HepG2 (cell line): ENCODE data around the gene SFT2D2. TPM values are rescaled to one million over a fixed set of nuclear protein-coding genes. Genes with fewer than 3 reads are reported as not detected.

Experiments
- ARID3A ChIP-seq: IDR thresholded peaks from 2 replicates; pipeline ENCODE4 v1.6.1; 2012; ENCODE audit warnings: low read depth, low read length, improper control_type of control experiment
- DMTF1 ChIP-seq: sonication (generic); formaldehyde crosslinking; IDR thresholded peaks from 2 replicates; pipeline ENCODE4 v1.4.0; 2020; ENCODE audit warnings: mild to moderate bottlenecking, missing genetic modification reagents
- FOSL1 ChIP-seq: sonication (generic); formaldehyde crosslinking; IDR thresholded peaks from 2 replicates; pipeline ENCODE4 v1.9.0; 2021; ENCODE audit warnings: missing genetic modification reagents, borderline replicate concordance
- GATA4 ChIP-seq: sonication (generic); IDR thresholded peaks from 2 replicates; pipeline ENCODE4 v1.6.1; 2016; ENCODE audit warnings: antibody characterized with exemption, low read depth, borderline replicate concordance
- HDAC2 ChIP-seq: sonication (generic); formaldehyde crosslinking; IDR thresholded peaks from 2 replicates; pipeline ENCODE4 v1.4.0; 2020; ENCODE audit warnings: missing genetic modification reagents
- HMGXB4 ChIP-seq, 2 experiments: sonication (generic) in 1 of 2; formaldehyde crosslinking in 1 of 2; IDR thresholded peaks; 2 replicates each; pipeline versions ENCODE4 v1.4.0 to v1.6.1; 2018 to 2020; ENCODE audit warnings: missing genetic modification reagents in 2 of 2, borderline replicate concordance in 1 of 2, low read depth in 1 of 2, mild to moderate bottlenecking in 1 of 2, missing biosample characterization in 1 of 2
- IKZF1 ChIP-seq: fragments of 450-650 bp; IDR thresholded peaks from 2 replicates; pipeline ENCODE4 v1.7.1; 2016
- MBD4 ChIP-seq: IDR thresholded peaks from 2 replicates; pipeline ENCODE4 v1.6.1; 2012; ENCODE audit warnings: low read length, inconsistent platforms, borderline replicate concordance
- MEIS2 ChIP-seq: sonication (generic); formaldehyde crosslinking; IDR thresholded peaks from 2 replicates; pipeline ENCODE4 v1.9.0; 2021; ENCODE audit warnings: mild to moderate bottlenecking, missing genetic modification reagents
- NFYB ChIP-seq: sonication (generic); formaldehyde crosslinking; IDR thresholded peaks from 2 replicates; pipeline ENCODE4 v1.4.0; 2020; ENCODE audit warnings: missing genetic modification reagents
- ONECUT2 ChIP-seq: sonication (generic); formaldehyde crosslinking; IDR thresholded peaks from 2 replicates; pipeline ENCODE4 v1.4.0; 2020; ENCODE audit warnings: missing genetic modification reagents
- PHB2 ChIP-seq: fragments of 450-650 bp; IDR thresholded peaks from 2 replicates; pipeline ENCODE4 v1.6.1; 2018; ENCODE audit not compliant: partially characterized antibody
- PHF5A ChIP-seq: IDR thresholded peaks from one replicate; pipeline ENCODE4 v1.6.1; 2018; ENCODE audit warnings: low read depth, missing genetic modification reagents; ENCODE audit not compliant: unreplicated experiment
- PRDM4 ChIP-seq: sonication (generic); formaldehyde crosslinking; IDR thresholded peaks from 2 replicates; pipeline ENCODE4 v1.9.0; 2021; ENCODE audit warnings: missing genetic modification reagents, borderline replicate concordance
- ZFP1 ChIP-seq: IDR thresholded peaks from 2 replicates; pipeline ENCODE4 v1.6.1; 2016
- ZMYM2 ChIP-seq: sonication (generic); formaldehyde crosslinking; IDR thresholded peaks from 2 replicates; pipeline ENCODE4 v1.8.0; 2022; ENCODE audit warnings: mild to moderate bottlenecking, missing genetic modification reagents
- ZNF18 ChIP-seq: sonication (generic); formaldehyde crosslinking; IDR thresholded peaks from 2 replicates; pipeline ENCODE4 v1.8.0; 2022; ENCODE audit warnings: mild to moderate bottlenecking, missing genetic modification reagents; ENCODE audit not compliant: insufficient replicate concordance
- ZNF337 ChIP-seq: sonication (generic); formaldehyde crosslinking; IDR thresholded peaks from 2 replicates; pipeline ENCODE4 v1.5.1; 2020; ENCODE audit warnings: missing genetic modification reagents, low read depth, mild to moderate bottlenecking, borderline replicate concordance
- ZNF772 ChIP-seq: sonication (generic); formaldehyde crosslinking; IDR thresholded peaks from 2 replicates; pipeline ENCODE4 v1.5.0; 2020; ENCODE audit warnings: mild to moderate bottlenecking, missing genetic modification reagents
- polyA plus RNA-seq, 8 experiments: library from polyadenylated mRNA; depleted of rRNA in 3 of 8; stranded (reverse) in 7 of 8; unstranded in 1 of 8; fragments of >200 nt; fragmentation: Illumina TruSeq in 4 of 8; extraction: Trizol in 4 of 8; gene quantifications; 2 replicates each; pipeline versions ENCODE4 v1.2.1 to v1.2.3, GENCODE V29; 2011 to 2016; ENCODE audit warnings: low read depth in 4 of 8, missing spikeins in 1 of 8, mixed read lengths in 1 of 8; ENCODE audit not compliant: insufficient read depth in 1 of 8
- total RNA-seq, 5 experiments: library from RNA; depleted of rRNA; stranded (reverse); fragments of >200 nt; fragmentation: Illumina TruSeq; extraction: Trizol; gene quantifications; 2 replicates each; pipeline ENCODE4 v1.2.3, GENCODE V29; 2016; ENCODE audit warnings: low read depth in 1 of 5

Gene SFT2D2
- total and polyA plus RNA-seq, 2 of the 13 experiments (the other 11 are each of a cell fraction or from before 2014, with no cell fraction given), result 10.0 to 28.8 TPM

GRCh38 chr1:168178638-168179437 lies 47.0 kb upstream of the SFT2D2 start, which contains the start of gene TIPRL (continued):
- no peak for TF ChIP-seq DMTF1 (CRISPR knock-in tag)
- no peak for TF ChIP-seq GATA4
- no peak for TF ChIP-seq ONECUT2 (CRISPR knock-in tag)
- no peak; the same call in 1 of the 2 replicates for TF ChIP-seq NFYB (CRISPR knock-in tag)
- TF ChIP-seq MBD4, result no peak
- peak; percentile 71; the same call in 1 of the 2 replicates for TF ChIP-seq ZMYM2 (CRISPR knock-in tag)
- no peak for TF ChIP-seq IKZF1
- no peak for TF ChIP-seq PHF5A (CRISPR knock-in tag)
- TF ChIP-seq ZNF18 (CRISPR knock-in tag), result no peak
- no peak for TF ChIP-seq ZNF337
- no peak for TF ChIP-seq HDAC2 (CRISPR knock-in tag)
- TF ChIP-seq HMGXB4 (CRISPR knock-in tag; IDR thresholded peaks at IDR 0.05; ENCODE audit: borderline replicate concordance in 1 of 2, low read depth in 1 of 2), result peak; percentile 90 to 91
- TF ChIP-seq ARID3A, result no peak
- TF ChIP-seq FOSL1 (CRISPR knock-in tag), result no peak
- TF ChIP-seq PRDM4 (CRISPR knock-in tag), result no peak
- TF ChIP-seq PHB2, result no peak
- peak; percentile 69; the same call in 1 of the 2 replicates for TF ChIP-seq MEIS2
- TF ChIP-seq ZFP1 (CRISPR knock-in tag), result no peak
- TF ChIP-seq ZNF772 (CRISPR knock-in tag), result no peak; the same call in 1 of the 2 replicates
